SK-N-SH (cell line): Measurements from ENCODE around the gene OCA2. TPM values are rescaled to one million over a fixed set of nuclear protein-coding genes. Genes with fewer than 3 reads are reported as not detected.

Source experiments
- CTCF ChIA-PET: fragments of 300-600, 350-600 bp; formaldehyde crosslinking; extraction: SDS; loops from one replicate; lab custom pipeline; 2021; lab: Yijun Ruan, JAX
- POLR2A ChIA-PET: fragments of 350-600 bp; sonication (Branson Sonifier 250); formaldehyde crosslinking; extraction: SDS; loops from one replicate; lab custom pipeline; 2020; ENCODE audit warnings: antibody characterized with exemption, inconsistent platforms; lab: Yijun Ruan, JAX
- DNase-seq: peaks from one replicate; pipeline ENCODE4 v3.0.0; 2012
- H2AFZ ChIP-seq: fragments of 200-600 bp; sonication (generic); 2 replicates; pipeline ENCODE4 v1.8.1; 2016; ENCODE audit warnings: antibody characterized with exemption, mild to moderate bottlenecking, low read depth
- H3F3A ChIP-seq: fragments of 200-600 bp; sonication (generic); replicated peaks from 2 replicates; pipeline ENCODE3; 2016; ENCODE audit warnings: antibody characterized with exemption, mild to moderate bottlenecking; ENCODE audit not compliant: insufficient read depth
- H3K27ac ChIP-seq, 2 experiments: fragments of 200-500 bp in 1 of 2; fragments of 200-600 bp in 1 of 2; sonication (Bioruptor generic) in 1 of 2; sonication (generic), shearing (Covaris generic) in 1 of 2; 2 replicates each; pipeline versions ENCODE4 v1.5.1 to v1.6.1; 2014 to 2016; ENCODE audit warnings: low read depth in 2 of 2, inconsistent platforms in 1 of 2, low read length in 1 of 2, mild to moderate bottlenecking in 1 of 2, mixed read lengths in 1 of 2
- H3K27me3 ChIP-seq: fragments of 200-600 bp; sonication (generic), shearing (Covaris generic); 2 replicates; pipeline ENCODE4 v1.6.1; 2016; ENCODE audit warnings: mixed run types; ENCODE audit not compliant: insufficient read depth
- H3K36me3 ChIP-seq, 2 experiments: fragments of 200-500 bp in 1 of 2; fragments of 200-600 bp in 1 of 2; sonication (Bioruptor generic) in 1 of 2; sonication (generic) in 1 of 2; replicated peaks in 1 of 2; 2 replicates each; pipeline versions ENCODE3 to v1.5.1; 2014 to 2016; ENCODE audit warnings: low read length in 1 of 2, mild to moderate bottlenecking in 1 of 2; ENCODE audit not compliant: insufficient read depth in 2 of 2, control insufficient read depth in 1 of 2
- H3K4me1 ChIP-seq, 2 experiments: fragments of 200-500 bp in 1 of 2; fragments of 200-600 bp in 1 of 2; sonication (Bioruptor generic) in 1 of 2; sonication (generic), shearing (Covaris generic) in 1 of 2; 2 replicates each; pipeline versions ENCODE4 v1.5.1 to v1.6.1; 2014 to 2016; ENCODE audit warnings: low read depth in 1 of 2, low read length in 1 of 2, mixed run types in 1 of 2; ENCODE audit not compliant: insufficient read depth in 2 of 2, control insufficient read depth in 1 of 2
- H3K4me2 ChIP-seq: fragments of 200-600 bp; sonication (generic), shearing (Covaris generic); 2 replicates; pipeline ENCODE4 v1.6.1; 2017; ENCODE audit warnings: mixed run types
- H3K4me3 ChIP-seq, 2 experiments: fragments of 200-500 bp in 1 of 2; fragments of 200-600 bp in 1 of 2; sonication (Bioruptor generic) in 1 of 2; sonication (generic), shearing (Covaris generic) in 1 of 2; 2 replicates each; pipeline versions ENCODE4 v1.5.1 to v1.8.1; 2014 to 2016; ENCODE audit warnings: low read depth in 2 of 2, inconsistent platforms in 1 of 2, low read length in 1 of 2, mild to moderate bottlenecking in 1 of 2, mixed read lengths in 1 of 2, moderate library complexity in 1 of 2
- H3K79me2 ChIP-seq: fragments of 200-600 bp; sonication (generic); 2 replicates; pipeline ENCODE4 v1.8.1; 2017; ENCODE audit warnings: mild to moderate bottlenecking; ENCODE audit not compliant: insufficient read depth
- H3K9ac ChIP-seq: fragments of 200-600 bp; sonication (generic); 2 replicates; pipeline ENCODE4 v1.6.1; 2017; ENCODE audit warnings: mixed run types
- H3K9me2 ChIP-seq: fragments of 200-600 bp; sonication (generic); 2 replicates; pipeline ENCODE4 v1.6.1; 2017; ENCODE audit warnings: mixed run types
- H3K9me3 ChIP-seq: fragments of 200-600 bp; sonication (generic); 2 replicates; pipeline ENCODE4 v1.6.1; 2017; ENCODE audit warnings: mixed run types, mild to moderate bottlenecking, moderate library complexity
- H4K20me1 ChIP-seq: fragments of 200-600 bp; sonication (generic); 2 replicates; pipeline ENCODE4 v1.6.1; 2017; ENCODE audit warnings: mild to moderate bottlenecking, mixed run types; ENCODE audit not compliant: insufficient read depth
- CHD2 ChIP-seq: fragments of 150-350 bp; IDR thresholded peaks from 2 replicates; pipeline ENCODE4 v1.6.1; 2018; ENCODE audit warnings: low read length; ENCODE audit not compliant: partially characterized antibody
- EZH2phosphoT487 ChIP-seq: fragments of 200-600 bp; sonication (generic); IDR thresholded peaks from 2 replicates; pipeline ENCODE4 v1.6.1; 2017; ENCODE audit warnings: low read depth, mixed run types, mild to moderate bottlenecking, antibody characterized with exemption, moderate library complexity, borderline replicate concordance
- FOXJ3 ChIP-seq: sonication (generic); formaldehyde crosslinking; IDR thresholded peaks from 2 replicates; pipeline ENCODE4 v1.5.1; 2020; ENCODE audit warnings: mild to moderate bottlenecking, missing genetic modification reagents
- FOXM1 ChIP-seq: IDR thresholded peaks from 2 replicates; pipeline ENCODE4 v1.4.0; 2012; ENCODE audit warnings: low read depth, mild to moderate bottlenecking
- GATA2 ChIP-seq: sonication (generic); formaldehyde crosslinking; IDR thresholded peaks from 2 replicates; pipeline ENCODE4 v1.5.0; 2020; ENCODE audit warnings: mild to moderate bottlenecking, missing genetic modification reagents
- JUND ChIP-seq: IDR thresholded peaks from 2 replicates; pipeline ENCODE4 v1.4.0; 2012
- MXI1 ChIP-seq: IDR thresholded peaks from 2 replicates; pipeline ENCODE4 v1.6.1; 2012; ENCODE audit warnings: mild to moderate bottlenecking, low read depth, low read length, improper control_type of control experiment
- RAD21 ChIP-seq: IDR thresholded peaks from 2 replicates; pipeline ENCODE4 v1.6.1; 2012; ENCODE audit warnings: mild to moderate bottlenecking, low read length
- RCOR1 ChIP-seq: fragments of 150-350 bp; IDR thresholded peaks from 2 replicates; pipeline ENCODE4 v1.6.1; 2017; ENCODE audit warnings: antibody characterized with exemption, low read length
- REST ChIP-seq: IDR thresholded peaks from 2 replicates; pipeline ENCODE4 v1.6.1; 2012; ENCODE audit warnings: mild to moderate bottlenecking, low read depth, low read length, moderate library complexity
- RFX5 ChIP-seq: IDR thresholded peaks from 2 replicates; pipeline ENCODE4 v1.6.1; 2012; ENCODE audit warnings: mild to moderate bottlenecking, improper control_type of control experiment, low read length
- RXRA ChIP-seq: IDR thresholded peaks from 2 replicates; pipeline ENCODE4 v1.4.0; 2012; ENCODE audit warnings: low read depth, mild to moderate bottlenecking, borderline replicate concordance
- SMC3 ChIP-seq: IDR thresholded peaks from 2 replicates; pipeline ENCODE4 v1.6.1; 2012; ENCODE audit warnings: low read depth, low read length, improper control_type of control experiment
- TAF1 ChIP-seq: IDR thresholded peaks from 2 replicates; pipeline ENCODE4 v1.6.1; 2012; ENCODE audit warnings: low read depth, mild to moderate bottlenecking, low read length, moderate library complexity, borderline replicate concordance
- TCF12 ChIP-seq: IDR thresholded peaks from 2 replicates; pipeline ENCODE4 v1.4.0; 2012
- USF1 ChIP-seq: IDR thresholded peaks from 2 replicates; pipeline ENCODE4 v1.4.0; 2012; ENCODE audit warnings: low read depth, borderline replicate concordance
- WGBS: methylation state at CpG from one replicate; pipeline ENCODE4 v1.1.6; 2017; ENCODE audit warnings: low lambda C conversion rate; 5-methylcytosine and 5-hydroxymethylcytosine counted together
- polyA plus RNA-seq, 3 experiments: library from polyadenylated mRNA; depleted of rRNA; stranded (reverse); fragments of >200 nt; gene quantifications; 2 replicates each; pipeline ENCODE4 v1.2.3, GENCODE V29; 2012
- TF ChIP-seq, protein P1 (sequence below): fragments of 200-600 bp; sonication (generic); IDR thresholded peaks from 2 replicates; pipeline ENCODE4 v1.6.1; 2017; ENCODE audit warnings: antibody characterized with exemption, mild to moderate bottlenecking, moderate library complexity
- TF ChIP-seq, protein P2 (sequence below): fragments of 150-350 bp; IDR thresholded peaks from 2 replicates; pipeline ENCODE4 v1.6.1; 2017; ENCODE audit warnings: antibody characterized with exemption, low read length, low read depth, borderline replicate concordance
- TF ChIP-seq, protein P3 (sequence below): IDR thresholded peaks from 2 replicates; pipeline ENCODE4 v1.4.0; 2012; ENCODE audit warnings: low read depth
- TF ChIP-seq, protein P4 (sequence below): IDR thresholded peaks from 2 replicates; pipeline ENCODE4 v1.4.0; 2012; ENCODE audit warnings: low read depth, borderline replicate concordance
- TF ChIP-seq, protein P5 (sequence below): fragments of 150-350 bp; IDR thresholded peaks from 2 replicates; pipeline ENCODE4 v1.6.1; 2016; ENCODE audit warnings: mild to moderate bottlenecking, low read depth, low read length

The OCA2 gene
- polyA plus RNA-seq, 1 of the 3 experiments (the other 2 are of a cell fraction): 0.16 TPM

- Histone ChIP-seq H3K27ac (peak overlapping the region in 1 of 2 experiments; percentile 74; a peak in 2 of 4 replicates), H3K9ac (no peak overlapping the region), H3K9me3 (no peaks in the 10 kb centered on the region), H3K4me3 (no peak overlapping the region), H3F3A (no peaks in the 10 kb centered on the region), H2AFZ (no peak overlapping the region), H3K36me3 (no peaks in the 10 kb centered on the region), H3K27me3 (no peaks in the 10 kb centered on the region), H4K20me1 (no peaks in the 10 kb centered on the region), H3K4me1 (peaks cover 0 to 23% of the 10 kb centered on the region in 2 experiments; a peak in 2 of 4 replicates), H3K79me2 (no peaks in the 10 kb centered on the region), H3K4me2 (no peak overlapping the region), H3K9me2 (no peaks in the 10 kb centered on the region)
- 32% methylated on average over 12 of the region's 17 CpGs for WGBS
- DNase-seq: peak; percentile 96
- POLR2A ChIA-PET: interaction anchor here (1.1 kb wide), 1 partner anchor 77 kb away, joined by 3 read pairs; no protein-coding TSS in a partner anchor
- CTCF ChIA-PET: interaction anchor here (0.5 to 5.4 kb wide), 50 partner anchors 9 to 1132 kb away, joined by 3 to 44 read pairs (median 4); partner anchors contain the start of gene OCA2
- TF ChIP-seq FOXM1 (no peak), MXI1 (peak; percentile 80; the same call in 1 of the 2 replicates), RFX5 (no peak), RAD21 (peak; percentile 75), TAF1 (no peak), JUND (no peak), CHD2 (peak; percentile 48), RCOR1 (peak; percentile 38; the same call in 1 of the 2 replicates), RXRA (no peak), SMC3 (peak; percentile 65; the same call in 1 of the 2 replicates), EZH2phosphoT487 (no peak), USF1 (no peak), REST (no peak), TCF12 (no peak), FOXJ3 (no peak), GATA2 (CRISPR knock-in tag) (no peak)
- TF ChIP-seq, protein P1, sequence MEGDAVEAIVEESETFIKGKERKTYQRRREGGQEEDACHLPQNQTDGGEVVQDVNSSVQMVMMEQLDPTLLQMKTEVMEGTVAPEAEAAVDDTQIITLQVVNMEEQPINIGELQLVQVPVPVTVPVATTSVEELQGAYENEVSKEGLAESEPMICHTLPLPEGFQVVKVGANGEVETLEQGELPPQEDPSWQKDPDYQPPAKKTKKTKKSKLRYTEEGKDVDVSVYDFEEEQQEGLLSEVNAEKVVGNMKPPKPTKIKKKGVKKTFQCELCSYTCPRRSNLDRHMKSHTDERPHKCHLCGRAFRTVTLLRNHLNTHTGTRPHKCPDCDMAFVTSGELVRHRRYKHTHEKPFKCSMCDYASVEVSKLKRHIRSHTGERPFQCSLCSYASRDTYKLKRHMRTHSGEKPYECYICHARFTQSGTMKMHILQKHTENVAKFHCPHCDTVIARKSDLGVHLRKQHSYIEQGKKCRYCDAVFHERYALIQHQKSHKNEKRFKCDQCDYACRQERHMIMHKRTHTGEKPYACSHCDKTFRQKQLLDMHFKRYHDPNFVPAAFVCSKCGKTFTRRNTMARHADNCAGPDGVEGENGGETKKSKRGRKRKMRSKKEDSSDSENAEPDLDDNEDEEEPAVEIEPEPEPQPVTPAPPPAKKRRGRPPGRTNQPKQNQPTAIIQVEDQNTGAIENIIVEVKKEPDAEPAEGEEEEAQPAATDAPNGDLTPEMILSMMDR: peak; percentile 51
- TF ChIP-seq, protein P2, sequence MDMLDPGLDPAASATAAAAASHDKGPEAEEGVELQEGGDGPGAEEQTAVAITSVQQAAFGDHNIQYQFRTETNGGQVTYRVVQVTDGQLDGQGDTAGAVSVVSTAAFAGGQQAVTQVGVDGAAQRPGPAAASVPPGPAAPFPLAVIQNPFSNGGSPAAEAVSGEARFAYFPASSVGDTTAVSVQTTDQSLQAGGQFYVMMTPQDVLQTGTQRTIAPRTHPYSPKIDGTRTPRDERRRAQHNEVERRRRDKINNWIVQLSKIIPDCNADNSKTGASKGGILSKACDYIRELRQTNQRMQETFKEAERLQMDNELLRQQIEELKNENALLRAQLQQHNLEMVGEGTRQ: no peak
- TF ChIP-seq, protein P3, sequence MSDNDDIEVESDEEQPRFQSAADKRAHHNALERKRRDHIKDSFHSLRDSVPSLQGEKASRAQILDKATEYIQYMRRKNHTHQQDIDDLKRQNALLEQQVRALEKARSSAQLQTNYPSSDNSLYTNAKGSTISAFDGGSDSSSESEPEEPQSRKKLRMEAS: no peak
- TF ChIP-seq, protein P4, sequence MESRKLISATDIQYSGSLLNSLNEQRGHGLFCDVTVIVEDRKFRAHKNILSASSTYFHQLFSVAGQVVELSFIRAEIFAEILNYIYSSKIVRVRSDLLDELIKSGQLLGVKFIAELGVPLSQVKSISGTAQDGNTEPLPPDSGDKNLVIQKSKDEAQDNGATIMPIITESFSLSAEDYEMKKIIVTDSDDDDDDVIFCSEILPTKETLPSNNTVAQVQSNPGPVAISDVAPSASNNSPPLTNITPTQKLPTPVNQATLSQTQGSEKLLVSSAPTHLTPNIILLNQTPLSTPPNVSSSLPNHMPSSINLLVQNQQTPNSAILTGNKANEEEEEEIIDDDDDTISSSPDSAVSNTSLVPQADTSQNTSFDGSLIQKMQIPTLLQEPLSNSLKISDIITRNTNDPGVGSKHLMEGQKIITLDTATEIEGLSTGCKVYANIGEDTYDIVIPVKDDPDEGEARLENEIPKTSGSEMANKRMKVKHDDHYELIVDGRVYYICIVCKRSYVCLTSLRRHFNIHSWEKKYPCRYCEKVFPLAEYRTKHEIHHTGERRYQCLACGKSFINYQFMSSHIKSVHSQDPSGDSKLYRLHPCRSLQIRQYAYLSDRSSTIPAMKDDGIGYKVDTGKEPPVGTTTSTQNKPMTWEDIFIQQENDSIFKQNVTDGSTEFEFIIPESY: no peak
- TF ChIP-seq, protein P5, sequence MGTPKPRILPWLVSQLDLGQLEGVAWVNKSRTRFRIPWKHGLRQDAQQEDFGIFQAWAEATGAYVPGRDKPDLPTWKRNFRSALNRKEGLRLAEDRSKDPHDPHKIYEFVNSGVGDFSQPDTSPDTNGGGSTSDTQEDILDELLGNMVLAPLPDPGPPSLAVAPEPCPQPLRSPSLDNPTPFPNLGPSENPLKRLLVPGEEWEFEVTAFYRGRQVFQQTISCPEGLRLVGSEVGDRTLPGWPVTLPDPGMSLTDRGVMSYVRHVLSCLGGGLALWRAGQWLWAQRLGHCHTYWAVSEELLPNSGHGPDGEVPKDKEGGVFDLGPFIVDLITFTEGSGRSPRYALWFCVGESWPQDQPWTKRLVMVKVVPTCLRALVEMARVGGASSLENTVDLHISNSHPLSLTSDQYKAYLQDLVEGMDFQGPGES: no peak
Observed at GRCh38 chr15:28021281-28022039, 77.7 kb downstream of the OCA2 start.
